Measurements from ENCODE around the gene SLCO2B1. TPM values are rescaled to one million over a fixed set of nuclear protein-coding genes. Genes with fewer than 3 reads are reported as not detected.

Gene SLCO2B1
- total RNA-seq, 1 donor from 2014 or later: not detected

DNA sequence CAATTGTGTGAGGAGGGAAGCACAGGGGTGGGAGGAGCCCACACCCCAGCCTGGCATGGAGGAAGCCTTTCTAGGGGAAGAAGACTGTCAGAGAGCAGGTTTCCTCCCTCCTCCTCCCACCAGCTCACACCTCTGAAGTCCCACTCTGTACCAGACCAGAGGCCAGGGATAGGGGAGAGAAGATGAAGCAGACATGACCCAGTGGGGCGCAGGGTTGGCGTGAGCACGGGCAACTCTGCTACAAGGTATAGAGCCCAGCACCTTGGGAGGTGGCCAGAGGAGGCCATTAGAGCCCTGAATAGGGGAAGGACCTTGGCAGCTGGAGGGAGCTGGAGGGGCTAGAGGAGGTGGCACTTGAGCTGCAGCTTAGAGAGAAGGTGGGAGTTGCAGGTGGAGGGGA lies 15.9 kb downstream of the SLCO2B1 start:
- peaks cover 12% of the 10 kb centered on the region for H3K27me3 Mint-ChIP-seq (ENCODE audit: low read depth)
- H3K4me1 Mint-ChIP-seq: peaks cover 5% of the 10 kb centered on the region
- H3K4me3 Mint-ChIP-seq: no peak overlapping the region
- TF ChIP-seq, protein P1, sequence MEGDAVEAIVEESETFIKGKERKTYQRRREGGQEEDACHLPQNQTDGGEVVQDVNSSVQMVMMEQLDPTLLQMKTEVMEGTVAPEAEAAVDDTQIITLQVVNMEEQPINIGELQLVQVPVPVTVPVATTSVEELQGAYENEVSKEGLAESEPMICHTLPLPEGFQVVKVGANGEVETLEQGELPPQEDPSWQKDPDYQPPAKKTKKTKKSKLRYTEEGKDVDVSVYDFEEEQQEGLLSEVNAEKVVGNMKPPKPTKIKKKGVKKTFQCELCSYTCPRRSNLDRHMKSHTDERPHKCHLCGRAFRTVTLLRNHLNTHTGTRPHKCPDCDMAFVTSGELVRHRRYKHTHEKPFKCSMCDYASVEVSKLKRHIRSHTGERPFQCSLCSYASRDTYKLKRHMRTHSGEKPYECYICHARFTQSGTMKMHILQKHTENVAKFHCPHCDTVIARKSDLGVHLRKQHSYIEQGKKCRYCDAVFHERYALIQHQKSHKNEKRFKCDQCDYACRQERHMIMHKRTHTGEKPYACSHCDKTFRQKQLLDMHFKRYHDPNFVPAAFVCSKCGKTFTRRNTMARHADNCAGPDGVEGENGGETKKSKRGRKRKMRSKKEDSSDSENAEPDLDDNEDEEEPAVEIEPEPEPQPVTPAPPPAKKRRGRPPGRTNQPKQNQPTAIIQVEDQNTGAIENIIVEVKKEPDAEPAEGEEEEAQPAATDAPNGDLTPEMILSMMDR (IDR thresholded peaks at IDR 0.05; ENCODE audit: unreplicated experiment): no peak
- H3K36me3 Mint-ChIP-seq: no peaks in the 10 kb centered on the region
- H3K27ac Mint-ChIP-seq: no peak overlapping the region
- H3K9me3 Mint-ChIP-seq: no peaks in the 10 kb centered on the region
- no peak for DNase-seq (ENCODE audit: low spot score in 2 of 2, unreplicated experiment in 2 of 2)

DNA sequence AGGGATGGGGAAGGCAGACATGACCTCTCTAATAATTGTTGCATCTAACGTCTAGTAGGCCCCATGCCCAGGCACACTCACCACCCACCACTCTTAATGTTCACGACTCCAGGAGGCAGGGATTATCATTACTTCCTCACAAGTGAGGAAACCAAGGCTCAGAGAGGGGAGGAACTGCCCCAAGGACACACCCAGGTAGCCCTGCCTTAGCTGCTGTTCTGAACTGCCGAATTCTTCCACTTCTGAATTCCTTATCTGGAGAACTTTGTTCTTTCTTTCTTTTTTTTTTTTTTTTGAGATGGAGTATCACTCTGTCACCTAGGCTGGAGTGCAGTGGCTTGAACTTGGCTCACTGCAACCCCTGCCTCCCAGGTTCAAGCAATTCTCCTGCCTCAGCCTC lies 16.7 kb downstream of the SLCO2B1 start:
- Mint-ChIP-seq H3K9me3 (no peaks in the 10 kb centered on the region), H3K27me3 (ENCODE audit: low read depth) (peaks cover 12% of the 10 kb centered on the region), H3K4me3 (no peak overlapping the region), H3K36me3 (no peaks in the 10 kb centered on the region), H3K4me1 (peaks cover 5% of the 10 kb centered on the region), H3K27ac (no peak overlapping the region)
- no peak for DNase-seq (ENCODE audit: low spot score in 2 of 2, unreplicated experiment in 2 of 2)
- TF ChIP-seq, protein P1 (IDR thresholded peaks at IDR 0.05; ENCODE audit: unreplicated experiment): no peak

DNA sequence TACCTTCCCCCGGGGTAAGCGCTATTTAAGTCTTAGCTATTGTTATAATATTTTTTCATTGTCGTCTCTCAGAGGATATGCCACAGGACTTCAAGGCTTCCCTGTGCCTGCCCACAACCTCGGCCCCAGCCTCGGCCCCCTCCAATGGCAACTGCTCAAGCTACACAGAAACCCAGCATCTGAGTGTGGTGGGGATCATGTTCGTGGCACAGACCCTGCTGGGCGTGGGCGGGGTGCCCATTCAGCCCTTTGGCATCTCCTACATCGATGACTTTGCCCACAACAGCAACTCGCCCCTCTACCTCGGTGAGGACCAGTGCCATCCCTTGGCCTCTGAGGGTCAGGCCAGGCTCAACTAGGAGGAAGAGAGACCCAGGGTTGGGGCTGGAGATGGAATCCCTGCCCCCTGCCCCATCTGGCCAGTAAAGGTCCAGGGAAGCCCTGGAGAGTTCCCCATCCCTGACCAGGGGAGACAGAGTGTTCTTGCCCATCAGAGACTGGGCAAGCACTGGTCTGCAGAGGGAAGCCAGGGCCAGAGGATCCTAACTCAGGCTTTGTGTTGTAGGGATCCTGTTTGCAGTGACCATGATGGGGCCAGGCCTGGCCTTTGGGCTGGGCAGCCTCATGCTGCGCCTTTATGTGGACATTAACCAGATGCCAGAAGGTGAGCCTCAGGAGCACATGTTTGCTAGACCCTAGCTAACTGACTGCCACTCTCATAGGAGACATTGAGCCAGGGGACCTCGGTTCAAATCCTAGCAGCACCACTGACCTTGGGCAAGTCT lies 18.4 kb downstream of the SLCO2B1 start:
- H3K4me3 Mint-ChIP-seq: no peak overlapping the region
- peaks cover 5% of the 10 kb centered on the region for H3K4me1 Mint-ChIP-seq
- H3K27me3 Mint-ChIP-seq (ENCODE audit: low read depth): peaks cover 7% of the 10 kb centered on the region
- no peak overlapping the region for H3K27ac Mint-ChIP-seq
- TF ChIP-seq, protein P1 (IDR thresholded peaks at IDR 0.05; ENCODE audit: unreplicated experiment): no peak
- H3K9me3 Mint-ChIP-seq: no peaks in the 10 kb centered on the region
- H3K36me3 Mint-ChIP-seq: no peaks in the 10 kb centered on the region
- DNase-seq (ENCODE audit: low spot score in 2 of 2, unreplicated experiment in 2 of 2): no peak

DNA sequence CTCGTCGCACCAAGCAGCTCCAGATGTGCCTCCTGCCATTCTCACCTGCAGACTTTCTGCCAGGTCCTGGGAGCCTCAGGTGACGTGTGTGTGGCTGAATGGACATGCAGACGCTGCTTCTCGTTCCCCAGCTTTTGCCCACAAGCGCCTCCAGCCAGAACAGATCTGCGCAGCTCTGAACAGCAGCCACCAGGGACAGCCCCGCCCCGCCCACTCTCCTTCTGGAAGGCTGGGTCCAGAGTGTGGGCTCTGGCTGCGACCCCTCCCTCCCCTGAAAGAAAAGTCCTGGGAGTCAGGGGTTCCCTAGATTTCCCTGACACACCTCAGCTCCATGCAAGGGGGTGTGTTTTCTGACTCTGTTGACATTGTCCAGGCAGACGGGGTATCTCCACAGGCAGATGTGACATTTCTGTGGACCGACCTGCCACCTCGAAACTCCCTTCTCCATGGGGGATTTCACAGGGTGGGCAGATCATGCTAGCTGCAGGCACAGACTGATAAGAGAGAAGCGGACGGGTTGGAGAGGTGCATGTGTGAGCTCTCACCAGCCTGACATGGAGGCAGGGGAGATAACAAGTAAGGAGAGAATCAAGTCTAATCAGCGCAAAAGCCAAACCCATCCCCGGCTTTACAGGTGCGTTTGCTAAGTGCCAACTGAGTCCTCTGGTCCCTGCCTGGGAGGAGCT lies 19.8 kb downstream of the SLCO2B1 start:
- no peak overlapping the region for H3K4me3 Mint-ChIP-seq
- H3K27ac Mint-ChIP-seq: no peak overlapping the region
- no peaks in the 10 kb centered on the region for H3K36me3 Mint-ChIP-seq
- H3K4me1 Mint-ChIP-seq: peaks cover 12% of the 10 kb centered on the region
- TF ChIP-seq, protein P1 (IDR thresholded peaks at IDR 0.05; ENCODE audit: unreplicated experiment): no peak
- H3K27me3 Mint-ChIP-seq (ENCODE audit: low read depth): peaks cover 7% of the 10 kb centered on the region
- no peak for DNase-seq (ENCODE audit: low spot score in 2 of 2, unreplicated experiment in 2 of 2)
- H3K9me3 Mint-ChIP-seq: no peaks in the 10 kb centered on the region

DNA sequence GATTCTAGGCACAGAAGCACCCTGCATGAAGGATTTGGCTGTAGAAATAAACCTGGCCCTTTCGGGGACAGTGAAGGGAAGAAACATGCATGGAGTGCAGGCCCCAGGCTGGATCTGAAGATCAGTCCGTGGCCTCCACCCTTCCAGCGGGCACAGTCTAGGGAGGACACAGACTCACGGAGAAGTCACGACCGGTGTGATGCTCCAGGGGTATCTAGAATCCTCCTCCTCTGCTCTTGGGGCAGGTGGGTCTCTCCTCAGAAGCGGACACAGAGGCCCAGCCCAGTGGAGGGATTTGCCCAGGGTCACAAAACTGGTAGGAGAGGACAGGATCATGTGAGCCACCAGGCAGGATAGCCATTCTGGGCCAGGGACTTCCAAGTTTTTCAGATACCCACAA lies 22.4 kb downstream of the SLCO2B1 start:
- Mint-ChIP-seq H3K27ac (no peak overlapping the region), H3K4me3 (no peak overlapping the region), H3K4me1 (peaks cover 12% of the 10 kb centered on the region), H3K27me3 (ENCODE audit: low read depth) (peaks cover 7% of the 10 kb centered on the region), H3K36me3 (no peaks in the 10 kb centered on the region), H3K9me3 (no peaks in the 10 kb centered on the region)
- DNase-seq (ENCODE audit: low spot score in 2 of 2, unreplicated experiment in 2 of 2): no peak
- TF ChIP-seq, protein P1 (IDR thresholded peaks at IDR 0.05; ENCODE audit: unreplicated experiment): no peak

All from mesothelial cell of epicardium (in vitro differentiated cells).